GM12878 (cell line): ENCODE data around the gene WDR48. TPM values are rescaled to one million over a fixed set of nuclear protein-coding genes. Genes with fewer than 3 reads are reported as not detected.

Source experiments
- ATAC-seq: fragments of 200-7000 bp; cut with Tn5 transposase; 3 replicates; pipeline ENCODE4 v1.9.1; 2020; ENCODE audit warnings: mild to moderate bottlenecking, moderate library complexity
- BruUV-seq: library from RNA; stranded (reverse); fragments of 400-500 nt; replicated peaks from 2 replicates; lab custom pipeline; 2021; lab: Mats Ljungman, UMichigan
- CTCF ChIA-PET: fragments of 300-600 bp; sonication (Branson Sonifier 250); formaldehyde crosslinking; extraction: SDS; loops from one replicate; lab custom pipeline; 2021; ENCODE audit warnings: inconsistent platforms; lab: Yijun Ruan, JAX
- POLR2A ChIA-PET: fragments of 350-600 bp; formaldehyde crosslinking; extraction: SDS; loops from one replicate; lab custom pipeline; 2021; ENCODE audit warnings: inconsistent platforms; lab: Charles Lee
- RAD21 ChIA-PET: fragments of 300-600 bp; sonication (Branson Sonifier 250); formaldehyde crosslinking; loops from one replicate; lab custom pipeline; 2023; ENCODE audit warnings: antibody characterized with exemption; ENCODE audit not compliant: unreplicated experiment; lab: Charles Lee
- SMC1A ChIA-PET: fragments of 300-600 bp; sonication (Branson Sonifier 250); formaldehyde crosslinking; loops from one replicate; lab custom pipeline; 2023; ENCODE audit not compliant: unreplicated experiment, uncharacterized antibody; lab: Charles Lee
- DNase-seq: peaks from one replicate; pipeline ENCODE4 v3.0.0-alpha.2; 2011; ENCODE audit warnings: low read depth, low spot score
- FAIRE-seq: peaks from 3 replicates; lab custom pipeline; 2011; peaks lifted over from hg19 to GRCh38; lab: Jason Lieb, UNC
- H2AFZ ChIP-seq: 2 replicates; pipeline ENCODE4 v1.6.0; 2011; ENCODE audit warnings: low read depth, low read length, control low read depth; ENCODE audit not compliant: control insufficient read depth
- H3K27ac ChIP-seq: 2 replicates; pipeline ENCODE4 v1.5.1; 2011; ENCODE audit warnings: control low read depth; ENCODE audit not compliant: control insufficient read depth, insufficient read depth
- H3K27me3 ChIP-seq, 2 experiments: replicated peaks in 1 of 2; 2 replicates each; pipeline versions ENCODE4 v1.6.0 to v1.6.1; 2011; ENCODE audit warnings: low read length in 1 of 2; ENCODE audit not compliant: control insufficient read depth in 2 of 2, insufficient read depth in 2 of 2
- H3K36me3 ChIP-seq, 2 experiments: 2 replicates each; pipeline ENCODE4 v1.5.1; 2011; ENCODE audit warnings: low read length in 1 of 2; ENCODE audit not compliant: control insufficient read depth in 2 of 2, insufficient read depth in 2 of 2
- H3K4me1 ChIP-seq: 2 replicates; pipeline ENCODE4 v1.6.1; 2011; ENCODE audit warnings: mild to moderate bottlenecking, low read length, moderate library complexity, mixed read lengths; ENCODE audit not compliant: control insufficient read depth, insufficient read depth
- H3K4me2 ChIP-seq: 2 replicates; pipeline ENCODE4 v1.6.0; 2011; ENCODE audit warnings: control low read depth; ENCODE audit not compliant: control insufficient read depth, insufficient read depth
- H3K4me3 ChIP-seq: fragments of 200-600 bp; sonication (generic); 2 replicates; pipeline ENCODE4 v1.5.1; 2016
- H3K79me2 ChIP-seq: 2 replicates; pipeline ENCODE4 v1.6.0; 2011; ENCODE audit warnings: low read length; ENCODE audit not compliant: control insufficient read depth, insufficient read depth
- H3K9ac ChIP-seq: 2 replicates; pipeline ENCODE4 v1.8.0; 2011; ENCODE audit warnings: low read length, control low read depth, mixed read lengths; ENCODE audit not compliant: control insufficient read depth, insufficient read depth
- H3K9me3 ChIP-seq: replicated peaks from 3 replicates; pipeline ENCODE4 v1.5.1; 2011; ENCODE audit warnings: mild to moderate bottlenecking, low read length; ENCODE audit not compliant: control insufficient read depth, insufficient read depth
- H4K20me1 ChIP-seq: 2 replicates; pipeline ENCODE4 v1.6.0; 2011; ENCODE audit not compliant: control insufficient read depth, insufficient read depth
- BACH1 ChIP-seq: fragments of 450-650 bp; IDR thresholded peaks from 2 replicates; pipeline ENCODE4 v1.6.1; 2017; ENCODE audit warnings: mild to moderate bottlenecking, borderline replicate concordance
- CHD1 ChIP-seq: IDR thresholded peaks from 2 replicates; pipeline ENCODE4 v1.6.1; 2012; ENCODE audit warnings: low read depth, low read length, improper control_type of control experiment
- FOS ChIP-seq: IDR thresholded peaks from 3 replicates; pipeline ENCODE4 v1.6.1; 2011; ENCODE audit warnings: borderline replicate concordance; ENCODE audit not compliant: insufficient read length; ENCODE audit errors: extremely low read depth
- HDAC6 ChIP-seq: fragments of 200-600 bp; sonication (generic); IDR thresholded peaks from one replicate; pipeline ENCODE4 v1.8.0; 2017; ENCODE audit warnings: antibody characterized with exemption; ENCODE audit not compliant: unreplicated experiment
- HDGF ChIP-seq: fragments of 450-650 bp; IDR thresholded peaks from 2 replicates; pipeline ENCODE4 v1.6.1; 2016; ENCODE audit warnings: antibody characterized with exemption
- MAX ChIP-seq: IDR thresholded peaks from 2 replicates; pipeline ENCODE4 v1.6.1; 2012; ENCODE audit warnings: low read depth, low read length, improper control_type of control experiment
- NR2F1 ChIP-seq: fragments of 450-650 bp; conservative IDR thresholded peaks from 2 replicates; pipeline ENCODE4 v1.6.1; 2017; ENCODE audit warnings: mild to moderate bottlenecking
- RELA ChIP-seq: fragments of 450-650 bp; IDR thresholded peaks from 2 replicates; pipeline ENCODE4 v1.8.0; 2014; ENCODE audit warnings: borderline replicate concordance; ENCODE audit not compliant: partially characterized antibody
- SRF ChIP-seq, 2 experiments: IDR thresholded peaks; 2 replicates each; pipeline ENCODE4 v1.6.1; 2011; ENCODE audit warnings: low read depth in 2 of 2, low read length in 2 of 2, mild to moderate bottlenecking in 1 of 2, moderate library complexity in 1 of 2
- STAT3 ChIP-seq: IDR thresholded peaks from 2 replicates; pipeline ENCODE4 v1.6.1; 2011; ENCODE audit warnings: low read depth, low read length, improper control_type of control experiment
- TBL1XR1 ChIP-seq: IDR thresholded peaks from 2 replicates; pipeline ENCODE4 v1.6.1; 2012; ENCODE audit warnings: low read depth, low read length, improper control_type of control experiment
- TCF7 ChIP-seq: IDR thresholded peaks from 2 replicates; pipeline ENCODE4 v1.6.1; 2014; ENCODE audit warnings: antibody characterized with exemption, borderline replicate concordance
- YBX1 ChIP-seq: fragments of 450-650 bp; IDR thresholded peaks from 2 replicates; pipeline ENCODE4 v1.6.1; 2016; ENCODE audit warnings: antibody characterized with exemption
- WGBS: methylation state at CpG from one replicate; pipeline ENCODE4 v1.1.6; 2016; ENCODE audit warnings: low lambda C conversion rate; ENCODE audit not compliant: insufficient replicate concordance, insufficient coverage; ENCODE audit errors: missing lambda C conversion rate; 5-methylcytosine and 5-hydroxymethylcytosine counted together
- in situ Hi-C: fragments of 300-500 bp; cut with MboI; formaldehyde crosslinking; loops from 9 replicates; pipeline ENCODE4 v1.14.3; 2018; ENCODE audit warnings: mixed read lengths
- intact Hi-C: fragments of 100-400 bp; cut with micrococcal nuclease; formaldehyde crosslinking; loops from one replicate; pipeline ENCODE4 v1.14.2; 2022; ENCODE audit not compliant: unreplicated experiment
- polyA plus RNA-seq, 11 experiments: library from polyadenylated mRNA; depleted of rRNA in 4 of 11; unstranded in 6 of 11; stranded (reverse) in 5 of 11; fragments of >200 nt; fragmentation: Nextera tagmentation in 4 of 11; fragmentation: Illumina TruSeq in 1 of 11; extraction: Ambion mirVana in 4 of 11; extraction: Trizol in 1 of 11; gene quantifications; 1 replicate in 1 of 11; 2 replicates in 10 of 11; pipeline versions ENCODE4 v1.2.1 to v1.2.3, GENCODE V29; 2011 to 2016; ENCODE audit warnings: inconsistent platforms in 2 of 11, missing spikeins in 2 of 11, low read depth in 1 of 11
- total RNA-seq, 4 experiments: library from RNA; depleted of rRNA in 3 of 4; stranded (reverse); fragments of >200 nt in 3 of 4; fragmentation: Illumina TruSeq in 1 of 4; extraction: Trizol in 1 of 4; gene quantifications; 2 replicates each; pipeline versions ENCODE4 v1.2.1 to v1.2.3, GENCODE V29; 2013 to 2021
- TF ChIP-seq, protein P1 (sequence below): fragments of 450-650 bp; IDR thresholded peaks from 2 replicates; pipeline ENCODE4 v1.6.1; 2017; ENCODE audit warnings: mild to moderate bottlenecking, moderate library complexity
- TF ChIP-seq, protein P2 (sequence below): fragments of 450-650 bp; formaldehyde crosslinking; IDR thresholded peaks from 2 replicates; pipeline ENCODE4 v1.5.0; 2022; ENCODE audit warnings: mild to moderate bottlenecking, missing genetic modification characterization

WDR48 gene
- total and polyA plus RNA-seq, 10 of the 15 experiments (the other 5 are each of a cell fraction or from before 2014, with no cell fraction given), result 16.8 to 43.8 (median 29.0) TPM

DNA sequence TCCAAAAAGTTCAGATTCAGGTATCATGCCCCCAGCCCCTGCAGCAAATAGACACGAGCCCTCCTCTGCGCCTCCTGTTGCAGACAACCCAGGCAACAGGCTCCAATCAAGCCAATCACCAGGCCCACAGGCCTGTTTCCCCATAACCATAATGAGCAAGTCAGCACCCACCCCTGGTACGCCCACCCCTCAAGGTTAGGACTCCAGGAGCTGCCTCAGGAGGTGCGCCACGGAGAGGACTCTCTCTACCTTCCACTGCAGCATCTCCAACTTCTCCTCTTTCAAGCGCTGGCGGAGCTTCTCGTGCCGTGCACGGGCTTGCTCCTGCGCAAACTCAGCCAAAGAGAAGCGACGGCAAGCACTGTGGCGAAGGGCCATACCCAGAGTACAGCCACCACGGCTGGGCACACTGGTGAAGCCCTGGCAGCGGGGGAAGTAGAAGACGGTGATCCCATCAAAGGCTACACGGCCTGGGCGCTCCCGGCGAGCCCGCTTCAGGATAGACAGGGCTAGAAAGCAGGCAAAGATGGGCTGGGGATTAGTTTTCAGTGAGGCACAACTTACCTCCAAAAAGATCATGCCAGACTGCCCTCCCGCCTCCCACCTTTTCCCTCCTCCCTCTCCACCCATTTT, 93.0 kb downstream of the WDR48 start (continued):
- TF ChIP-seq CHD1, result no peak

GRCh38 chr3:39146083-39146501, 94.3 kb downstream of the WDR48 start:
- SMC1A ChIA-PET, result interaction anchor here (0.8 to 2.6 kb wide), 10 partner anchors 13 to 142 kb away, joined by 3 to 8 read pairs (median 4); no protein-coding TSS in a partner anchor
- H3K9ac ChIP-seq, result peak overlapping the region; percentile 85
- H3K4me2 ChIP-seq, result peak overlapping the region; percentile 97
- no peak for DNase-seq
- FAIRE-seq, result no peak
- no peak overlapping the region for H2AFZ ChIP-seq
- no peaks in the 10 kb centered on the region for H3K9me3 ChIP-seq
- intact Hi-C loops, result no loop called here
- no TSS peak for BruUV-seq
- H3K27ac ChIP-seq, result peak overlapping the region; percentile 99
- peaks cover 45% of the 10 kb centered on the region for H3K4me1 ChIP-seq
- no peak for ATAC-seq
- RAD21 ChIA-PET, result interaction anchor here (0.9 to 3.2 kb wide), 10 partner anchors 12 to 200 kb away, joined by 3 to 14 read pairs (median 4); partner anchors contain the start of gene TTC21A
- 34% methylated on average over 11 of the region's 11 CpGs for WGBS
- POLR2A ChIA-PET, result interaction anchor here (0.7 to 1.3 kb wide), 4 partner anchors 12 to 125 kb away, joined by 3 to 4 read pairs (median 4); no protein-coding TSS in a partner anchor
- no peaks in the 10 kb centered on the region for H3K27me3 ChIP-seq
- H3K36me3 ChIP-seq, result peaks cover 15 to 29% of the 10 kb centered on the region in 2 experiments
- H4K20me1 ChIP-seq, result no peaks in the 10 kb centered on the region; the same call in 1 of the 2 replicates
- H3K79me2 ChIP-seq, result peaks cover 66% of the 10 kb centered on the region
- peak overlapping the region; percentile 85; the same call in 1 of the 2 replicates for H3K4me3 ChIP-seq
- CTCF ChIA-PET, result interaction anchor here (0.9 to 1.9 kb wide), 6 partner anchors 10 to 232 kb away, joined by 3 to 5 read pairs (median 4); no protein-coding TSS in a partner anchor
- in situ Hi-C loops, result no loop called here
- TF ChIP-seq, protein P1, sequence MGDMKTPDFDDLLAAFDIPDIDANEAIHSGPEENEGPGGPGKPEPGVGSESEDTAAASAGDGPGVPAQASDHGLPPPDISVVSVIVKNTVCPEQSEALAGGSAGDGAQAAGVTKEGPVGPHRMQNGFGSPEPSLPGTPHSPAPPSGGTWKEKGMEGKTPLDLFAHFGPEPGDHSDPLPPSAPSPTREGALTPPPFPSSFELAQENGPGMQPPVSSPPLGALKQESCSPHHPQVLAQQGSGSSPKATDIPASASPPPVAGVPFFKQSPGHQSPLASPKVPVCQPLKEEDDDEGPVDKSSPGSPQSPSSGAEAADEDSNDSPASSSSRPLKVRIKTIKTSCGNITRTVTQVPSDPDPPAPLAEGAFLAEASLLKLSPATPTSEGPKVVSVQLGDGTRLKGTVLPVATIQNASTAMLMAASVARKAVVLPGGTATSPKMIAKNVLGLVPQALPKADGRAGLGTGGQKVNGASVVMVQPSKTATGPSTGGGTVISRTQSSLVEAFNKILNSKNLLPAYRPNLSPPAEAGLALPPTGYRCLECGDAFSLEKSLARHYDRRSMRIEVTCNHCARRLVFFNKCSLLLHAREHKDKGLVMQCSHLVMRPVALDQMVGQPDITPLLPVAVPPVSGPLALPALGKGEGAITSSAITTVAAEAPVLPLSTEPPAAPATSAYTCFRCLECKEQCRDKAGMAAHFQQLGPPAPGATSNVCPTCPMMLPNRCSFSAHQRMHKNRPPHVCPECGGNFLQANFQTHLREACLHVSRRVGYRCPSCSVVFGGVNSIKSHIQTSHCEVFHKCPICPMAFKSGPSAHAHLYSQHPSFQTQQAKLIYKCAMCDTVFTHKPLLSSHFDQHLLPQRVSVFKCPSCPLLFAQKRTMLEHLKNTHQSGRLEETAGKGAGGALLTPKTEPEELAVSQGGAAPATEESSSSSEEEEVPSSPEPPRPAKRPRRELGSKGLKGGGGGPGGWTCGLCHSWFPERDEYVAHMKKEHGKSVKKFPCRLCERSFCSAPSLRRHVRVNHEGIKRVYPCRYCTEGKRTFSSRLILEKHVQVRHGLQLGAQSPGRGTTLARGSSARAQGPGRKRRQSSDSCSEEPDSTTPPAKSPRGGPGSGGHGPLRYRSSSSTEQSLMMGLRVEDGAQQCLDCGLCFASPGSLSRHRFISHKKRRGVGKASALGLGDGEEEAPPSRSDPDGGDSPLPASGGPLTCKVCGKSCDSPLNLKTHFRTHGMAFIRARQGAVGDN, result peak; percentile 63; the same call in 1 of the 2 replicates
- TF ChIP-seq YBX1 (no peak), RELA (no peak), FOS (no peak), HDAC6 (no peak), HDGF (no peak), TBL1XR1 (no peak), STAT3 (no peak), MAX (no peak), BACH1 (no peak), TCF7 (no peak), SRF (IDR thresholded peaks at IDR 0.05; ENCODE audit: low read depth in 2 of 2, low read length in 2 of 2) (no peak), NR2F1 (peak; percentile 81)
- TF ChIP-seq, protein P2, sequence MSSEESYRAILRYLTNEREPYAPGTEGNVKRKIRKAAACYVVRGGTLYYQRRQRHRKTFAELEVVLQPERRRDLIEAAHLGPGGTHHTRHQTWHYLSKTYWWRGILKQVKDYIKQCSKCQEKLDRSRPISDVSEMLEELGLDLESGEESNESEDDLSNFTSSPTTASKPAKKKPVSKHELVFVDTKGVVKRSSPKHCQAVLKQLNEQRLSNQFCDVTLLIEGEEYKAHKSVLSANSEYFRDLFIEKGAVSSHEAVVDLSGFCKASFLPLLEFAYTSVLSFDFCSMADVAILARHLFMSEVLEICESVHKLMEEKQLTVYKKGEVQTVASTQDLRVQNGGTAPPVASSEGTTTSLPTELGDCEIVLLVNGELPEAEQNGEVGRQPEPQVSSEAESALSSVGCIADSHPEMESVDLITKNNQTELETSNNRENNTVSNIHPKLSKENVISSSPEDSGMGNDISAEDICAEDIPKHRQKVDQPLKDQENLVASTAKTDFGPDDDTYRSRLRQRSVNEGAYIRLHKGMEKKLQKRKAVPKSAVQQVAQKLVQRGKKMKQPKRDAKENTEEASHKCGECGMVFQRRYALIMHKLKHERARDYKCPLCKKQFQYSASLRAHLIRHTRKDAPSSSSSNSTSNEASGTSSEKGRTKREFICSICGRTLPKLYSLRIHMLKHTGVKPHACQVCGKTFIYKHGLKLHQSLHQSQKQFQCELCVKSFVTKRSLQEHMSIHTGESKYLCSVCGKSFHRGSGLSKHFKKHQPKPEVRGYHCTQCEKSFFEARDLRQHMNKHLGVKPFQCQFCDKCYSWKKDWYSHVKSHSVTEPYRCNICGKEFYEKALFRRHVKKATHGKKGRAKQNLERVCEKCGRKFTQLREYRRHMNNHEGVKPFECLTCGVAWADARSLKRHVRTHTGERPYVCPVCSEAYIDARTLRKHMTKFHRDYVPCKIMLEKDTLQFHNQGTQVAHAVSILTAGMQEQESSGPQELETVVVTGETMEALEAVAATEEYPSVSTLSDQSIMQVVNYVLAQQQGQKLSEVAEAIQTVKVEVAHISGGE (CRISPR knock-in tag), result no peak
